Sigmoid colon (tissue), 7 donors: Measurements from ENCODE around the gene SOX6. TPM values are rescaled to one million over a fixed set of nuclear protein-coding genes. Genes with fewer than 3 reads are reported as not detected.

Experiments
- DNase-seq: peaks from one replicate; pipeline ENCODE4 v3.0.0-alpha.2; 2019
- H3K27ac ChIP-seq, 4 donors: fragments of 200-600 bp; sonication (generic); one replicate each; pipeline ENCODE4 v1.5.1; 2016 to 2019; ENCODE audit warnings: mild to moderate bottlenecking in 1 of 4
- H3K27me3 ChIP-seq, 3 donors: fragments of 200-600 bp; sonication (generic); one replicate each; pipeline ENCODE4 v1.5.1; 2019; ENCODE audit warnings: mild to moderate bottlenecking in 1 of 3
- H3K36me3 ChIP-seq, 4 donors: fragments of 200-600 bp; sonication (generic); one replicate each; pipeline ENCODE4 v1.5.1; 2016 to 2019
- H3K4me1 ChIP-seq, 4 donors: fragments of 200-600 bp; sonication (generic); one replicate each; pipeline ENCODE4 v1.5.1; 2017 to 2019
- H3K4me3 ChIP-seq, 4 donors: fragments of 200-600 bp; sonication (generic); one replicate each; pipeline ENCODE4 v1.5.1; 2017 to 2019; ENCODE audit warnings: mild to moderate bottlenecking in 2 of 4, moderate library complexity in 1 of 4
- H3K9me3 ChIP-seq, 4 donors: fragments of 200-600 bp in 3 of 4; sonication (generic) in 3 of 4; one replicate each; pipeline versions ENCODE4 v1.5.1 to v1.6.1; 2013 to 2019
- CTCF ChIP-seq, 4 experiments: fragments of 450-650 bp in 3 of 4; fragments of 200-600 bp in 1 of 4; IDR thresholded peaks; one replicate each; pipeline ENCODE4 v1.5.1; 2016 to 2019; ENCODE audit warnings: antibody characterized with exemption in 4 of 4, mild to moderate bottlenecking in 3 of 4, moderate library complexity in 2 of 4
- EP300 ChIP-seq, 4 donors: sonication (generic); formaldehyde crosslinking; IDR thresholded peaks; one replicate each; pipeline ENCODE4 v1.6.1; 2017; ENCODE audit warnings: antibody characterized with exemption in 4 of 4
- POLR2A ChIP-seq, 2 donors: fragments of 450-650 bp; IDR thresholded peaks; one replicate each; pipeline ENCODE4 v1.6.1; 2016; ENCODE audit warnings: antibody characterized with exemption in 2 of 2, mild to moderate bottlenecking in 2 of 2, moderate library complexity in 2 of 2
- POLR2AphosphoS5 ChIP-seq, 4 donors: sonication (generic); formaldehyde crosslinking; IDR thresholded peaks; one replicate each; pipeline ENCODE4 v1.6.1; 2017; ENCODE audit warnings: antibody characterized with exemption in 4 of 4
- WGBS, 2 donors: extraction: QIAGEN DNeasy Blood & Tissue Kit; methylation state at CpG; one replicate each; pipeline ENCODE4 v1.1.7; 2013; 5-methylcytosine and 5-hydroxymethylcytosine counted together
- intact Hi-C: fragments of 100-400 bp; cut with DNase I; formaldehyde crosslinking; loops from one replicate; pipeline ENCODE4 v1.15.1; 2023
- polyA plus RNA-seq, 3 donors: library from polyadenylated mRNA; stranded (reverse); fragments of 200-250 nt; gene quantifications; one replicate each; pipeline ENCODE4 v1.2.3, GENCODE V29; 2013
- total RNA-seq, 4 donors: library from RNA; depleted of rRNA; stranded (reverse); fragments of >200 nt; gene quantifications; one replicate each; pipeline ENCODE4 v1.1.0, GENCODE V29; 2016
- donor health status: healthy with polysubstance abuse.
- donor health status: Bipolar disorder and iron deficiency.
- donor health status: healthy.

Gene SOX6
- total and polyA plus RNA-seq, 7 donors, result 0.46 to 6.1 (median 1.7) TPM

GRCh38 chr11:16279524-16279923, 76.8 kb downstream of the SOX6 start:
- TF ChIP-seq CTCF (IDR thresholded peaks at IDR 0.05), result no peak
- TF ChIP-seq POLR2A (IDR thresholded peaks at IDR 0.05), result no peak
- TF ChIP-seq POLR2AphosphoS5 (IDR thresholded peaks at IDR 0.05), result no peak
- no peak for TF ChIP-seq EP300 (IDR thresholded peaks at IDR 0.05)
- Histone ChIP-seq H3K4me1 (no peaks in the 10 kb centered on the region), H3K9me3 (no peaks in the 10 kb centered on the region), H3K4me3 (no peak overlapping the region), H3K27me3 (no peaks in the 10 kb centered on the region), H3K36me3 (no peaks in the 10 kb centered on the region), H3K27ac (no peak overlapping the region)
- no peak for DNase-seq
- intact Hi-C loops, result no loop called here

GRCh38 chr11:16278979-16279378, 77.4 kb downstream of the SOX6 start:
- intact Hi-C loops, result no loop called here
- H3K36me3 ChIP-seq, result no peaks in the 10 kb centered on the region
- no peaks in the 10 kb centered on the region for H3K27me3 ChIP-seq
- TF ChIP-seq CTCF (IDR thresholded peaks at IDR 0.05), result no peak
- no peak for TF ChIP-seq EP300 (IDR thresholded peaks at IDR 0.05)
- no peak for TF ChIP-seq POLR2A (IDR thresholded peaks at IDR 0.05)
- TF ChIP-seq POLR2AphosphoS5 (IDR thresholded peaks at IDR 0.05), result no peak
- WGBS, 2 donors, result 13 to 53% methylated on average over 1 of the region's 1 CpG
- H3K27ac ChIP-seq, result no peak overlapping the region
- H3K4me3 ChIP-seq, result no peak overlapping the region
- H3K9me3 ChIP-seq, result no peaks in the 10 kb centered on the region
- DNase-seq, result no peak
- no peaks in the 10 kb centered on the region for H3K4me1 ChIP-seq

- H3K27ac ChIP-seq, result no peak overlapping the region
These were observed 78.1 kb downstream of the SOX6 start for GRCh38 chr11:16278273-16278672.

GRCh38 chr11:16276251-16276650, 80.1 kb downstream of the SOX6 start:
- no peak overlapping the region for H3K27ac ChIP-seq
- WGBS, 2 donors, result 91 to 94% methylated on average over 2 of the region's 2 CpGs
- no peak for DNase-seq
- H3K4me1 ChIP-seq, result no peaks in the 10 kb centered on the region
- intact Hi-C loops, result no loop called here
- H3K36me3 ChIP-seq, result no peaks in the 10 kb centered on the region
- H3K9me3 ChIP-seq, result no peaks in the 10 kb centered on the region
- H3K27me3 ChIP-seq, result no peaks in the 10 kb centered on the region
- H3K4me3 ChIP-seq, result no peak overlapping the region
- TF ChIP-seq POLR2A (IDR thresholded peaks at IDR 0.05) (no peak), CTCF (IDR thresholded peaks at IDR 0.05) (no peak)

More at GRCh38 chr11:16278273-16278672, 78.1 kb downstream of the SOX6 start:
- no peaks in the 10 kb centered on the region for H3K27me3 ChIP-seq
- DNase-seq, result no peak
- H3K4me1 ChIP-seq, result no peaks in the 10 kb centered on the region
- H3K4me3 ChIP-seq, result no peak overlapping the region
- intact Hi-C loops, result no loop called here
- 22 to 69% methylated on average over 2 of the region's 2 CpGs for WGBS, 2 donors
- TF ChIP-seq POLR2AphosphoS5 (IDR thresholded peaks at IDR 0.05) (no peak), EP300 (IDR thresholded peaks at IDR 0.05) (no peak), CTCF (IDR thresholded peaks at IDR 0.05) (no peak), POLR2A (IDR thresholded peaks at IDR 0.05) (no peak)
- no peaks in the 10 kb centered on the region for H3K9me3 ChIP-seq
- no peaks in the 10 kb centered on the region for H3K36me3 ChIP-seq

GRCh38 chr11:16271258-16271657, 85.1 kb downstream of the SOX6 start:
- H3K4me1 ChIP-seq, result no peaks in the 10 kb centered on the region
- 55 to 62% methylated on average over 1 of the region's 1 CpG for WGBS, 2 donors
- H3K27me3 ChIP-seq, result no peaks in the 10 kb centered on the region
- H3K9me3 ChIP-seq, result no peaks in the 10 kb centered on the region
- H3K36me3 ChIP-seq, result no peaks in the 10 kb centered on the region
- H3K4me3 ChIP-seq, result no peak overlapping the region
- DNase-seq, result no peak
- no peak overlapping the region for H3K27ac ChIP-seq
- TF ChIP-seq POLR2A (IDR thresholded peaks at IDR 0.05) (no peak), CTCF (IDR thresholded peaks at IDR 0.05) (no peak)
- intact Hi-C loops, result no loop called here
